Measurements from ENCODE around the gene EFEMP2. TPM values are rescaled to one million over a fixed set of nuclear protein-coding genes. Genes with fewer than 3 reads are reported as not detected.

EFEMP2 gene
- total and polyA plus RNA-seq, 2 donors (not counting 3 experiments of a cell fraction or from before 2014, with no cell fraction given): 81.7 to 207 TPM

DNA sequence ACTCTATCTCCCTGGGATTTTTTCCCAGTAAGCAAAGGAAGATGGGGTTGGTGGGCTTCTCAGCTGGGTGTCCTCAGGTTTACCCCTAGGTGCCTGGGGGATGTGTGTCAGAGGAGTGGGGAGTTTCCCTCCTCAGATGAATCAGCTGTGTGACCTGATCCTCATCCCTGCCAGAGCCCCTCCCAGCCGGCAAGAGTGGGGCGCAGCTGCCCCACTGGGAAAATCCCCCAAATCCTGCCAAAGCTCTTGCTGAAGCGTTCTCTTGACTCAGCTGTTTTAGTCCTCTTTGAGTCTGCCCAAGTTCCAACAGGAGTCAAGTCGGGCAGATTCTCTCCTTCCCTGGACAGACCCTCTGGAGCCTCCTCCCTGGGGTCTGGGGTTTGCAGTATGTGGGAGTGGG is 40.2 kb upstream of the EFEMP2 start:
- BruUV-seq (replicated peaks): no TSS peak
- Histone ChIP-seq H3K4me1 (ENCODE audit: control insufficient read depth, extremely low read depth, insufficient read depth, low read length) (peaks cover 55% of the 10 kb centered on the region), H3K9me3 (replicated peaks; ENCODE audit: control insufficient read depth, insufficient read depth, low read length) (no peaks in the 10 kb centered on the region), H3K27ac (ENCODE audit: insufficient read depth, low read depth, low read length) (peak overlapping the region; percentile 74), H3K79me2 (ENCODE audit: control insufficient read depth, insufficient read depth, low read length) (peaks cover 16% of the 10 kb centered on the region), H3K27me3 (ENCODE audit: control insufficient read depth in 2 of 2, insufficient read depth in 2 of 2, low read length in 2 of 2) (no peaks in the 10 kb centered on the region), H3K9me1 (replicated peaks; ENCODE audit: control insufficient read depth, extremely low read depth, insufficient read depth, low read length) (no peaks in the 10 kb centered on the region), H3K4me2 (ENCODE audit: insufficient read depth, low read length) (no peak overlapping the region), H2AFZ (ENCODE audit: low read depth, low read length) (no peak overlapping the region), H3K36me3 (ENCODE audit: control insufficient read depth in 2 of 2, extremely low read depth in 1 of 2, insufficient read depth in 2 of 2, low read length in 2 of 2) (no peaks in the 10 kb centered on the region), H3K4me3 (replicated peaks in 1 of 3; ENCODE audit: insufficient read depth in 1 of 3, low read depth in 1 of 3, low read length in 3 of 3) (no peak overlapping the region), H3K9ac (replicated peaks; ENCODE audit: extremely low read depth, insufficient read depth, low read length) (peak overlapping the region; percentile 11), H4K20me1 (replicated peaks; ENCODE audit: control insufficient read depth, extremely low read depth, insufficient read depth, low read length) (no peaks in the 10 kb centered on the region)
- peak; percentile 72 for FAIRE-seq
- POLR2A ChIA-PET: interaction anchor here (1.0 to 1.5 kb wide), 2 partner anchors 11 to 14 kb away, joined by 3 to 10 read pairs; no protein-coding TSS in a partner anchor
- CTCF ChIA-PET: interaction anchor here (0.7 to 4.0 kb wide), 5 partner anchors 12 to 28 kb away, joined by 4 to 39 read pairs (median 8); partner anchors contain the start of genes CCDC85B, FIBP and FOSL1
- dilution Hi-C loops (cut with MboI; ENCODE audit: extremely low pct_ligation_motif_present, low sequenced_read_pairs) (no loop called here), intact Hi-C loops (cut with micrococcal nuclease) (no loop called here)
- TF ChIP-seq GATA2 (IDR thresholded peaks at IDR 0.05; ENCODE audit: insufficient read depth, insufficient read length, low read depth, low read length) (no peak), JUN (IDR thresholded peaks at IDR 0.05; ENCODE audit: borderline replicate concordance, insufficient read depth, insufficient read length, low read depth) (no peak), FOS (IDR thresholded peaks at IDR 0.05; ENCODE audit: borderline replicate concordance, insufficient read depth, low read length) (no peak), MYC (IDR thresholded peaks at IDR 0.05; ENCODE audit: low read depth, low read length) (no peak), POLR2AphosphoS5 (IDR thresholded peaks at IDR 0.05; ENCODE audit: insufficient read depth, low read depth, low read length) (no peak), POLR2A (IDR thresholded peaks at IDR 0.05; ENCODE audit: low read depth, low read length) (no peak), EZH2 (IDR thresholded peaks at IDR 0.05; ENCODE audit: borderline replicate concordance, low read depth, low read length, severe bottlenecking) (no peak)
- TF ChIP-seq, protein P1, sequence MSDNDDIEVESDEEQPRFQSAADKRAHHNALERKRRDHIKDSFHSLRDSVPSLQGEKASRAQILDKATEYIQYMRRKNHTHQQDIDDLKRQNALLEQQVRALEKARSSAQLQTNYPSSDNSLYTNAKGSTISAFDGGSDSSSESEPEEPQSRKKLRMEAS (IDR thresholded peaks at IDR 0.05; ENCODE audit: insufficient read depth, insufficient read length): no peak
- TF ChIP-seq, protein P2, sequence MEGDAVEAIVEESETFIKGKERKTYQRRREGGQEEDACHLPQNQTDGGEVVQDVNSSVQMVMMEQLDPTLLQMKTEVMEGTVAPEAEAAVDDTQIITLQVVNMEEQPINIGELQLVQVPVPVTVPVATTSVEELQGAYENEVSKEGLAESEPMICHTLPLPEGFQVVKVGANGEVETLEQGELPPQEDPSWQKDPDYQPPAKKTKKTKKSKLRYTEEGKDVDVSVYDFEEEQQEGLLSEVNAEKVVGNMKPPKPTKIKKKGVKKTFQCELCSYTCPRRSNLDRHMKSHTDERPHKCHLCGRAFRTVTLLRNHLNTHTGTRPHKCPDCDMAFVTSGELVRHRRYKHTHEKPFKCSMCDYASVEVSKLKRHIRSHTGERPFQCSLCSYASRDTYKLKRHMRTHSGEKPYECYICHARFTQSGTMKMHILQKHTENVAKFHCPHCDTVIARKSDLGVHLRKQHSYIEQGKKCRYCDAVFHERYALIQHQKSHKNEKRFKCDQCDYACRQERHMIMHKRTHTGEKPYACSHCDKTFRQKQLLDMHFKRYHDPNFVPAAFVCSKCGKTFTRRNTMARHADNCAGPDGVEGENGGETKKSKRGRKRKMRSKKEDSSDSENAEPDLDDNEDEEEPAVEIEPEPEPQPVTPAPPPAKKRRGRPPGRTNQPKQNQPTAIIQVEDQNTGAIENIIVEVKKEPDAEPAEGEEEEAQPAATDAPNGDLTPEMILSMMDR (IDR thresholded peaks at IDR 0.05; ENCODE audit: extremely low read depth in 1 of 2, insufficient read depth in 1 of 2, low read depth in 1 of 2, low read length in 2 of 2): no peak
- peak; percentile 48 for DNase-seq (ENCODE audit: low read depth, low spot score)
